ENCODE results near the gene APOA5. TPM values are rescaled to one million over a fixed set of nuclear protein-coding genes. Genes with fewer than 3 reads are reported as not detected.
"Not testable (repeated sequence)": the region's sequence is repeated elsewhere in the genome, so short reads cannot be mapped to it uniquely, and the experiment has no call there.

Gene APOA5
- total and polyA plus RNA-seq, 2 of the 8 experiments (the other 6 are each of a cell fraction or from before 2014, with no cell fraction given), result 0.08 to 0.15 TPM

DNA sequence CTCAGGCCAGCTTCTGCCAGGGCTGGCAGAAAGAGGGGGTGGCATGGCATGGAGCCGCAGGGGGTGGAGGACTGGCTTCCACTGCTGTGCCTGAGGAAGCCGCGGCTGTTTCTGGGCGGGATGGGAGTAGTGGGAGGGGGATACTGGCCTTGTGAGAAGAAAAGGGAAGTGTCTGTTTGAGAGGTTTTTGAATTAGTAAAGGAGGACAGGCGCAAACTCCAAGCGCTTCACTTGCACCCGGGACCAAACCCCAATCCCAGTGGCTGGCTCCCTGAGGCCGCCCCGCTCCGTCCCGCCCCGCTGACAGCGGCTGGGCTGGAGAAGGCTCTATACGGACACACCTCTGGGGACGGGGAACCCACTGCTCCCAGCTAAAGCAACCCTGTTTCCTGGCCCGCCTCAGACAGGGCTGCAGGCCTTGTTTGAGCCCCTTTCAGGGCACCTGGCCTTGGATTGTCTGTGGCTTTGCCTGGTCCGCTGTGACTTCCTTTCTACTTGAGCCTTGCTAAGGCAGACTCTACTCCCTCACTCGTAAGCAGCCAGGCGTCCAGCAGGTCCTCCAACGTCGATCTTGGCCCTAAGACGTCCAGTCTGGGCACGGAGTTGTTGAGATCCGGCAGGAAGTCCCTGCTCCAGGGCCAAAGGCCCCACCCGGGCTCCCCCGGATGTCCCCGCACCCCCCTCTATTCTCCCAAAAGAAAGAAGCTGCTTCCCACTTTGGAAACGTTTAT lies 43.5 kb upstream of the APOA5 start (continued):
- no peak for TF ChIP-seq NANOG (IDR thresholded peaks at IDR 0.05; ENCODE audit: insufficient read depth, low read depth, low read length, poor library complexity, severe bottlenecking)
- TF ChIP-seq BCL11A (IDR thresholded peaks at IDR 0.05; ENCODE audit: low read depth in 2 of 2, low read length in 2 of 2), result no peak
- no peak for TF ChIP-seq BRCA1 (IDR thresholded peaks at IDR 0.05; ENCODE audit: low read depth, low read length)
- no peak for TF ChIP-seq SUZ12 (IDR thresholded peaks at IDR 0.05; ENCODE audit: low read length)
- TF ChIP-seq EGR1 (IDR thresholded peaks at IDR 0.05; ENCODE audit: borderline replicate concordance, low read depth, low read length), result no peak
- no peak for TF ChIP-seq TEAD4 (IDR thresholded peaks at IDR 0.05; ENCODE audit: low read depth, low read length)
- TF ChIP-seq SIX5 (IDR thresholded peaks at IDR 0.05; ENCODE audit: low read depth, low read length), result no peak
- no peak for TF ChIP-seq RFX5 (IDR thresholded peaks at IDR 0.05; ENCODE audit: borderline replicate concordance, low read depth, low read length)
- TF ChIP-seq KDM4A (IDR thresholded peaks at IDR 0.05; ENCODE audit: low read depth, low read length, severe bottlenecking), result no peak

DNA sequence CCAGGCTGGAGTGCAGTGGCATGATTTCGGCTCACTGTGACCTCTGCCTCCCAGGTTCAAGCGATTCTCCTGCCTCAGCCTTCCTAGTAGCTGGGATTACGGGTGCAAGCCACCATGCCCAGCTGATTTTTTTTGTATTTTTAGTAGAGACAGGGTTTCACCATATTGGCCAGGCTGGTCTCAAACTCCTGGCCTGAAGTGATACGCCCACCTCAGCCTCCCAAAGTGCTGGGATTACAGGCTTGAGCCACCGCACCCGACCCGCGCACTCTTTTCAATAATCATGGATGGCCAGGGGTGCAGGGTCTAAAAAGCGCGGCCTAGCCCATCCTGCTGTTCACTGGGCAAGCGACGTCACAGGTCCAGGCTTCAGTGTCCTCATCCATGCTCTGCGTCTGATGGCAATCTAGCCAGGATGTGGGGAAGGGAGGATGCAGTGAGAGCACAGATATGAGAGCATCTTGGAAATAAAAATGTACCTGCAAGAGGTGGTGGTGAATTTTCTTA lies 42.9 kb upstream of the APOA5 start:
- ChIA-PET CTCF (ENCODE audit: partially characterized antibody) (interaction anchor here (1.3 to 12.2 kb wide), 4 partner anchors 12 to 271 kb away, joined by 3 to 237 read pairs (median 34); partner anchors contain the start of genes APOA4, APOA5 and ZPR1), POLR2A (ENCODE audit: partially characterized antibody) (interaction anchor here (0.8 to 2.9 kb wide), 3 partner anchors 41 to 310 kb away, joined by 3 to 16 read pairs (median 12); partner anchors contain the start of genes APOA5 and PAFAH1B2)
- not testable (repeated sequence) for H4K5ac ChIP-seq (ENCODE audit: insufficient read length, low read depth, low read length); H3K9ac ChIP-seq (replicated peaks in 1 of 4; ENCODE audit: extremely low read depth in 1 of 4, low read depth in 3 of 4, low read length in 3 of 4); H3K14ac ChIP-seq (ENCODE audit: insufficient read length); H2BK20ac ChIP-seq (ENCODE audit: low read length); H2BK5ac ChIP-seq (ENCODE audit: low read depth, low read length); FAIRE-seq; H4K20me1 ChIP-seq (replicated peaks in 1 of 2; ENCODE audit: control insufficient read depth in 1 of 2, insufficient read depth in 2 of 2, low read length in 2 of 2); H3K36me3 ChIP-seq (ENCODE audit: control insufficient read depth in 2 of 4, insufficient read depth in 4 of 4, low read length in 3 of 4); H3K27ac ChIP-seq (ENCODE audit: low read depth, low read length); H3K79me2 ChIP-seq (ENCODE audit: control insufficient read depth in 1 of 2, insufficient read depth in 2 of 2, low read length in 2 of 2); DNase-seq (ENCODE audit: low read depth in 1 of 2, low spot score in 2 of 2); H3K56ac ChIP-seq (replicated peaks; ENCODE audit: insufficient read length, low read depth, low read length); H2BK120ac ChIP-seq (replicated peaks; ENCODE audit: low read depth, low read length); H3K9me3 ChIP-seq (ENCODE audit: insufficient read depth in 2 of 2, low read depth in 1 of 2, low read length in 1 of 2); H2AFZ ChIP-seq (ENCODE audit: low read length); H3K18ac ChIP-seq (ENCODE audit: extremely low read depth, low read length); H3K23ac ChIP-seq (ENCODE audit: insufficient read length); H3K79me1 ChIP-seq (ENCODE audit: low read depth, low read length); H3K27me3 ChIP-seq (replicated peaks in 1 of 4; ENCODE audit: control insufficient read depth in 3 of 4, extremely low read depth in 1 of 4, insufficient read depth in 3 of 4, low read length in 3 of 4); H3K23me2 ChIP-seq (ENCODE audit: low read depth, low read length); H4K8ac ChIP-seq (ENCODE audit: extremely low read depth, insufficient read depth, low read length); H3K4ac ChIP-seq (replicated peaks; ENCODE audit: insufficient read length, low read depth, low read length); H4K91ac ChIP-seq (replicated peaks; ENCODE audit: insufficient read length, low read length); H2AK5ac ChIP-seq (ENCODE audit: low read depth, low read length)
- Histone ChIP-seq H3K4me3 (ENCODE audit: extremely low read depth in 1 of 4, insufficient read depth in 2 of 4, low read depth in 3 of 4, low read length in 4 of 4) (peak overlapping the region in 2 of 4 experiments; percentile 49 to 64; a peak in 2 of 8 replicates), H3K4me2 (ENCODE audit: insufficient read depth in 1 of 2, low read depth in 2 of 2, low read length in 2 of 2) (peak overlapping the region; percentile 80; a peak in 2 of 4 replicates), H2BK15ac (ENCODE audit: low read length) (0 out of 2 replicates have a peak overlapping the region, but pooled peaks have one; percentile 53), H3K4me1 (replicated peaks in 1 of 4; ENCODE audit: control insufficient read depth in 3 of 4, insufficient read depth in 4 of 4, low read length in 3 of 4) (peaks cover 0 to 24% (median 4%) of the 10 kb centered on the region in 4 experiments; a peak in 5 of 7 replicates), H2BK12ac (ENCODE audit: low read depth, low read length) (peak overlapping the region; percentile 68; the same call in 1 of the 2 replicates)
- WGBS, 2 experiments (ENCODE audit: extremely low coverage in 1 of 2, insufficient coverage in 1 of 2, insufficient read length in 1 of 2, insufficient replicate concordance in 2 of 2, low coverage in 1 of 2, low lambda C conversion rate in 2 of 2, missing lambda C conversion rate in 1 of 2), result 74% methylated on average over 12 of the region's 13 CpGs; no CpG with 5 or more reads in 1 of the 2 experiments

All from H1 (cell line).